ENCODE data around the gene ATRNL1. TPM values are rescaled to one million over a fixed set of nuclear protein-coding genes. Genes with fewer than 3 reads are reported as not detected.
A peak's percentile ranks its signal among the peaks of the same experiment; 100 is the strongest.
"Not testable (repeated sequence)": the region's sequence is repeated elsewhere in the genome, so short reads cannot be mapped to it uniquely, and the experiment has no call there.

Gene ATRNL1
- total RNA-seq, 1 donor from 2014 or later = 856 TPM

- peak; percentile 59 for DNase-seq
These were observed 445 bp upstream of the ATRNL1 start for GRCh38 chr10:115092555-115093285.

DNA sequence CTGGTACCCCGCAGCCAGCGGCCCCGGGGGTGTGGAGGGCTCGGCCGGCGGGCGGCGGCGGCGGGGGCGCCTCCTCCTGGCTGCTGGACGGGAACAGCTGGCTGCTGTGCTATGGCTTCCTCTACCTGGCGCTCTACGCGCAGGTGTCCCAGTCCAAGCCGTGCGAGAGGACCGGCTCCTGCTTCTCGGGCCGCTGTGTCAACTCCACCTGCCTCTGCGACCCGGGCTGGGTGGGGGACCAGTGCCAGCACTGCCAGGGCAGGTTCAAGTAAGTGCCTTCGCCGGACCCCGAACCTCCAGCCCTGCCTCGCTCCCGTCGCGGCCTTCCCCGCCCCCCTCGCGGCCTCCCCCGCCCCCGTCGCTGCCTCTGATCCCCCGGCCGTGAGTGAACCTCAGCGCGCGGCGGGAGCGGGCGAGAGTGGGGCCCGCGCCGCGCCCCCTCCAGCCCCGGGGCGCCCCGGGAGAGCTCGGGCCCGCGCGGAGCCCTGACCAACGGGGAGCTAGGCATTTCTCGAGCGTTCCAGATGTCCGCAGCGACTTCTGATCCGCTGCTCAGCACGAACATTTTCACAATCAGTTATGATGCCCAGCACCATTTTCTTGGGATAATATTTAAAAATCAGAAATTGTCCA lies 727 bp downstream of the ATRNL1 start:
- no peak for DNase-seq

DNA sequence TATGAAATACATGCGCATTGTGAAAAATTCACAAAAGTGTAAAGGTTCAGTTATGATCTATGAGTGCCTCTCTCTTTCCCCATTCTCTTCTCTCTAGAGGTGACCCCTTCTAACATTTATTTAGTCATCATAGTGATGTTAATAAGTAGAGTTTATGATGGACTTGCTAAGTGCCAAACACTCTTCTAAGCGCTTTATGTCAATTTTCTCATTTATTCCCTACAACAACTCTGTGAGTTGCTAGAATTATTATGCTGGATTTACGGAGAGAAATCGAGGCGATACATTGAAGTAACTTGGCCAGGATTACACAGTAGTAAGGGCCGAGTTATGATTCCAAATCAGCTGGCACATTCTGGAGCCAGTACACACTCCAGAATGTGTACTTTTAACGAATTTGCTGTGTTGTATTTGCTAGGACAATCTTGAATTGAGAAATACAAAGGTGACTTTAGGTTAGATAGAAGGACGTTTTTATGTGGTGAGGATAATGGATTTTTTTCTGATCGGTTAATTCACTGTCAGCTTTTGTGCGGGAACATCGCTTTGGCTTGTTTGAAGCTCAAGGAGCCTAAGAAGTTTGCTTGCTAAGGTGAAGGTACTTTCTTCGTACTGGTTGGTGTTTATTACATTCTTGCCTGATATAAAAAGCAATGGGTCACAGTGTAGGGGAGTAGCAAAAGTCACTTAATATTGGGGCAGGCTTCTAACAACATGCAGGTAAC lies 1.4 kb downstream of the ATRNL1 start:
- DNase-seq = no peak

DNA sequence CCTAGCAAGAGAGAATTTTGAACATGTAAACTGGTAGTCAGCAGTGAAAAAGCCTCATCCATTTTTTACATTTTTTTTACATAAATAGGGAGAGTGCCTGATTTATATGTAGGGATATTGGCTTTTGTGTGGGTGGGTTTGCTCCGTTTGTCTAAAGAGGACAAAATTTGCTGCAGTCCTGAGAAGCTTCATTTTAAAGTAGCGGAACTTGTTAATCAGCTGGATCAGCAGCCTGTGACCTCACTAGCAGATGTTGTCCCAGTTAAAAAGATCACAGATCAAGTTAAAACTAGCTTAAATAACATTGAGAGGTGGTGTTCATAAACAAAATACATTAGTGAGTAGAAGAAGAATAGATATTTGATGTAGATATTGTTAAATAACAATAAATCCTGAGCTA lies 2.6 kb downstream of the ATRNL1 start:
- no peak for DNase-seq

- no peak for DNase-seq
These were observed 10.5 kb downstream of the ATRNL1 start for GRCh38 chr10:115103700-115104099.

DNA sequence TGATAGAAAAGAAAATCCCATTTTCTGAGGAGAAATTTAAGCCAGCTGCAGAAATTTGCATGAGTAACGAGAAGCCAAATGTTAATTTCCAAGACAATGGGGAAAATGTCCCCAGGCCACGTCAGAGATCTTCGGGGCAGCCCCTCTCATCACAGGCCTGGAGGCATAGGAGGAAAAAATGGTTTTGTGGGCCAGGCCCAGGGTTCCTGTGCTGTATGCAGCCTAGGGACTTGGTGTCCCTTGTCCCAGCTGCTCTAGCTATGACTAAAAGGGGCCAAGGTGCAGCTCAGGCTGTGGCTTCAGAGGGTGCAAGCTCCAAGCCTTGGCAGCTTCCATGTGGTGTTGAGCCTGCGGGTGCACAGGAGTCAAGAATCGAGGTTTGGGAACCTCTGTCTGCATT lies 12.2 kb downstream of the ATRNL1 start:
- not testable (repeated sequence) for DNase-seq

- DNase-seq = no peak
These were observed 14.7 kb downstream of the ATRNL1 start for GRCh38 chr10:115107830-115108229.

- no peak for DNase-seq
These were observed 24.1 kb downstream of the ATRNL1 start for GRCh38 chr10:115117301-115117700.

DNA sequence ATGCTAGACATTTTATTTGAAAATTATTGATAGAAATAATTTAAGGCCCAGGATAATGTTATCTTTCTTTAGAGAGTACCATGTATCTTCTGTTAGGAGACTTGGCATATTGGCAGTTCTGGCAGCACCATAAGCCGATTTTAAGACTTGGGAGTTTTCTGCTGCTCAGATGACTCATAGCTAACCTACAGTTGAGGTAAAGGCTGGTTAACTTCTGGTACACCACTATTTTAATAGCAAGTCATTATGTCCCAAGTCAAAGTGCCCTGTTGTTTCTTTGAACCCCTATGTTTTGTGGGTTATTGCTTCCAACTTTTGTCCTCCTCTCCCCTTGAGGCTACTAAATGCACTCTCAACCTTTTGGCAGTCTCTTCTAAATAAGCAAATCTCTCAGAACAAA lies 25.2 kb downstream of the ATRNL1 start:
- no peak for DNase-seq

DNA sequence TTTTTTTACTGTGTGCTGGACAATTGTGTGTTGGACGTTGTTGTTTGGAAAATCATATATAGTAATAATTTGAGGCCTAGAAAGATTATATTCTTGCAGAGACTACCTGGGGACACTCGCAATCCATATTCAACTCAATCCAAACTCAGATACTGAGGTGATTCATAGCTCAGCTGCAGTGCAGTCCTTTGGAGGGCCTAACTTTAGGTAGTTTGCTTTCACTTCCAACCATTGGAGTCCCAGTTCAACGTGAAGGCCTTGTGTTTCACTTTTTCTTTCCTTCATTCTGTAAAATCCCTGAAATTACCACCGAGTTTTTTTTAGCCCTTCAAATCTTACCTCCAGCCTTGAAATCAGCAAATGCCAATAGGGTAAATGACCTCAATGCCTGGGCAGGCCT lies 32.3 kb downstream of the ATRNL1 start:
- no peak for DNase-seq

DNA sequence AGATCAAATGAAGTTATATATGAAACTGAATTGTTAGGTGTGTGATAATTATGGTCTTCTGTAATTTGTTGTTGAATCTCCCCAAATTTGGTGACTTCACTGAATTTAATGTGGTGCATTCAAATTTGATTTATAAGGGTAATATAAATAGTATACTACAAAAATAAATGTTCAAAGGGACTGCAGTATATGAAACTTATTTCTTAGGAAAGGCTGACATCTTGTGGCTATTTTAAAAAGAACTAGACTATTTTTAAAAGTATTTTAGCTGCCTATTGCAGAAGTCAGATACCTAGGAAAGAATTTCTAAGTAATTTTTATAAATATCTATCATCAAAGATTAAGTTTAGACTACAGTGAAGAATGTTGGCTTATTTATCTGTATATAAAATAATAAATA lies 36.6 kb downstream of the ATRNL1 start:
- no peak for DNase-seq

- no peak for DNase-seq
These were observed 43.5 kb downstream of the ATRNL1 start for GRCh38 chr10:115136616-115137015.

DNA sequence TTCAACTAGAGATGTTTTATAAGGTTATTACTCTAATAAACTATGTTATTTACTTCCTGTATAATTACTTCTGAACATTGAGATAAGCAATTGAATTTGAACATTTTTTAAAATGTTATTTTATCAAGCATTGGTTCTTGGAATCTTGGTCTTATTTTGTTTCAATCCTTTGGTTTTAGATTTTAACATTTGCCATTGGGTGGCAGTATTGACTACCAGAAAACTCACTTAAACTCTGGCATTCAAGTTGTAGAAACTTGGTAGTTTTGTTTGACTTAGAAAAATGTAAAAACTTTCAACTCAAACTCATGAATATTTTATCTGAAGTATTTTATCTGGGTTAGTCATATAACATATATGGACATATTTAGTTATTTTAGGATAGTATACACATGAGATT lies 48.1 kb downstream of the ATRNL1 start:
- no peak for DNase-seq

DNA sequence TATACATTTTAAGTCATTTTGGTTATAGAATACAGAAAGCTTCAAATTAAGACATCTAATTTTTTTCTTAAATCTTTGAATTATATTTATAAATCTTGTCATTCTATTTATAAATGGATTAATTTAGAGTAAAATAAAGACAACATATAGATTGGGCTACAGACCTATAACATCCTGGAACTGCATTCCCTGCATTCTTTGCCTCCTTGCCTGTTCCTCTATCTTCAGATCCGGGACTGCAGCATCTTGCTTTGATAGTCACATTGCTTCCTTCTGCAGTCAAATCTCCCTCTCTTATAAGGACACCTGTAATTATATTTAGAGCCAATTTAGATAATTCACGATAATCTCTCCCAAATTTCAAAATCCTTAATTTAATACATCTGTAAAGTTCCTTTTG lies 64.2 kb downstream of the ATRNL1 start:
- no peak for DNase-seq

DNA sequence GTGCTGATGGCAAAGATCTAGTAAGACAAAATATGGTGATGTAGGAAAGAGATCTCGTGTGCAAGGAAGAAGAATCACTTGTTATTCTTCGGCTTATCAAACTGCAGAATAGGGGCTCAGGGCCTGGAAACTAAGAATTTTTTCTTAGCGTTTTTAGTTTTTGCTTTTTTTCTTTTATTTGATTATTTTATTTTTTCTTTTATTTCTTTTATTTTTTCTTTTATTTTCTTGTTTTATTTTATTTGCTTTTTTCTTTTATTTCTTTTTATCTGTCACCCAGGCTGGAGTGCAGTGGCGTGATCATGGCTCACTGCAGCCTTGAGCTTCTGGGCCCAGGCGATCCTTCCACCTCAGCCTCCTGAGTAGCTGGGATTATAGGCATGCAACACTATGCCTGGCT lies 70.0 kb downstream of the ATRNL1 start:
- DNase-seq = no peak

DNA sequence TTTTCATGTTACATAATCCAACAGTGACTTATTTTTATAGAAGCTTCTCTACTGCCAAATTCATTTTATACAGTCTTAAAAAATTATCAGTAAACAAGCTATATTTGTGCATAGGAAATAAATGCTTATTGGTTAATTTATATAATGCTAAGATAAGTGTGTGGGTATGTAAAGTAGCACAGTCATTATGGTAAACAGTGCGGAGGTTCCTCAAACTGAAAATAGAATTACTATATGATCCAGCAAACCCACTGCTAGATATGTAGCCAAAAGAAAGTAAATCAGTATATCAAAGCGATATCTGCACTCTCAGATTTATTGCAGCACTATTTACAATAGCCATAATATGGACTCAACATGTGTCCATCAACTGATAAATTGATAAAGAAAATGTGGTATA lies 71.1 kb downstream of the ATRNL1 start:
- no peak for DNase-seq

- no peak for DNase-seq
These were observed 74.6 kb downstream of the ATRNL1 start for GRCh38 chr10:115167751-115168150.

GRCh38 chr10:115171392-115171960 lies 78.3 kb downstream of the ATRNL1 start:
- DNase-seq = no peak

GRCh38 chr10:115173915-115174443 lies 80.8 kb downstream of the ATRNL1 start:
- DNase-seq = no peak

- DNase-seq = not testable (repeated sequence)
These were observed 114.1 kb downstream of the ATRNL1 start for GRCh38 chr10:115207276-115207675.

- DNase-seq = no peak
These were observed 116.0 kb downstream of the ATRNL1 start for GRCh38 chr10:115209133-115209532.

DNA sequence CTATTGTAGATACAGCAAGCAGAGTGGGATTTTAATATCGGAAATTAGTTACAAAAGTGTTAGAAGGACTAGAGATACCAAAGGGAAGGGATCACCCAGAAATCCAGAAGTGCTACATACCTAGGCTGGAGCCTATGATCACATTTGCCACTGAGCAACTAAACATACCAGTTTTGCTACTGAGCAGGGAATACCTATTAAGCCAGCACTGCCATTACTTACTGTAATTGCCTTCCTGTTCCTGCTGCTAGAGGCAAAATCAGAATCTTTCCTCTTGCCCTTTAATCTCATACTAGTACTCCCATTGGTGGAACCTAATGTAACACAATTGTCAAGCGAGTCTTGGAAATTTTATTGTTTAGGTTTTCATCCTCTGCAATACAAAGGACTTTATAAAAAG lies 121.7 kb downstream of the ATRNL1 start:
- DNase-seq = no peak

GRCh38 chr10:115219203-115219602 lies 126.0 kb downstream of the ATRNL1 start:
- no peak for DNase-seq
